ENCODE data around the gene BMP7.

The BMP7 gene

DNA sequence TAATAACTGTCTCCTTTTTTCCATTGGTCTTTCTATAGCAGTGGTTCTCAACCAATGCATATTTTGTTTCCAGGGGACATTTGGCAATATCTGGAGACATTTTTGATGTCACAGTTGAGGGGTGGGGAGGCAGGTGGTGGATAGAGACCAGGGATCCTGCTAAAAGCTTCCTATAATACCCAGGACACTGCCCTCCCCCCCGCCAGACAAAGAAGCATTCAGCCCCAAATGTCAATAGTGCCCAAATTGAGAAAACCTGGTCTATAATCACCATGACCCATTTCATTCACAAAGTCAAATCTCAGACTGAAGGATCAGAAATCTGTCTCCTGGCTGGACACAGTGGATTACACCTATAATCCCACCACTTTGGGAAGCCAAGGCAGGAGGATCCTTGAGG is 128.8 kb downstream of the BMP7 start:
- no peak for ATAC-seq
- TF ChIP-seq ZNF8 (CRISPR knock-in tag; IDR thresholded peaks at IDR 0.05) (no peak), PPARA (CRISPR knock-in tag; IDR thresholded peaks at IDR 0.05; ENCODE audit: borderline replicate concordance) (no peak), CSDC2 (CRISPR knock-in tag; IDR thresholded peaks at IDR 0.05) (no peak), ZNF565 (CRISPR knock-in tag; conservative IDR thresholded peaks at IDR 0.05; ENCODE audit: low read depth) (no peak)
- TF ChIP-seq, protein P1, sequence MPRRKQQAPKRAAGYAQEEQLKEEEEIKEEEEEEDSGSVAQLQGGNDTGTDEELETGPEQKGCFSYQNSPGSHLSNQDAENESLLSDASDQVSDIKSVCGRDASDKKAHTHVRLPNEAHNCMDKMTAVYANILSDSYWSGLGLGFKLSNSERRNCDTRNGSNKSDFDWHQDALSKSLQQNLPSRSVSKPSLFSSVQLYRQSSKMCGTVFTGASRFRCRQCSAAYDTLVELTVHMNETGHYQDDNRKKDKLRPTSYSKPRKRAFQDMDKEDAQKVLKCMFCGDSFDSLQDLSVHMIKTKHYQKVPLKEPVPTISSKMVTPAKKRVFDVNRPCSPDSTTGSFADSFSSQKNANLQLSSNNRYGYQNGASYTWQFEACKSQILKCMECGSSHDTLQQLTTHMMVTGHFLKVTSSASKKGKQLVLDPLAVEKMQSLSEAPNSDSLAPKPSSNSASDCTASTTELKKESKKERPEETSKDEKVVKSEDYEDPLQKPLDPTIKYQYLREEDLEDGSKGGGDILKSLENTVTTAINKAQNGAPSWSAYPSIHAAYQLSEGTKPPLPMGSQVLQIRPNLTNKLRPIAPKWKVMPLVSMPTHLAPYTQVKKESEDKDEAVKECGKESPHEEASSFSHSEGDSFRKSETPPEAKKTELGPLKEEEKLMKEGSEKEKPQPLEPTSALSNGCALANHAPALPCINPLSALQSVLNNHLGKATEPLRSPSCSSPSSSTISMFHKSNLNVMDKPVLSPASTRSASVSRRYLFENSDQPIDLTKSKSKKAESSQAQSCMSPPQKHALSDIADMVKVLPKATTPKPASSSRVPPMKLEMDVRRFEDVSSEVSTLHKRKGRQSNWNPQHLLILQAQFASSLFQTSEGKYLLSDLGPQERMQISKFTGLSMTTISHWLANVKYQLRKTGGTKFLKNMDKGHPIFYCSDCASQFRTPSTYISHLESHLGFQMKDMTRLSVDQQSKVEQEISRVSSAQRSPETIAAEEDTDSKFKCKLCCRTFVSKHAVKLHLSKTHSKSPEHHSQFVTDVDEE (CRISPR knock-in tag; IDR thresholded peaks at IDR 0.05), result no peak
- TF ChIP-seq, protein P2, sequence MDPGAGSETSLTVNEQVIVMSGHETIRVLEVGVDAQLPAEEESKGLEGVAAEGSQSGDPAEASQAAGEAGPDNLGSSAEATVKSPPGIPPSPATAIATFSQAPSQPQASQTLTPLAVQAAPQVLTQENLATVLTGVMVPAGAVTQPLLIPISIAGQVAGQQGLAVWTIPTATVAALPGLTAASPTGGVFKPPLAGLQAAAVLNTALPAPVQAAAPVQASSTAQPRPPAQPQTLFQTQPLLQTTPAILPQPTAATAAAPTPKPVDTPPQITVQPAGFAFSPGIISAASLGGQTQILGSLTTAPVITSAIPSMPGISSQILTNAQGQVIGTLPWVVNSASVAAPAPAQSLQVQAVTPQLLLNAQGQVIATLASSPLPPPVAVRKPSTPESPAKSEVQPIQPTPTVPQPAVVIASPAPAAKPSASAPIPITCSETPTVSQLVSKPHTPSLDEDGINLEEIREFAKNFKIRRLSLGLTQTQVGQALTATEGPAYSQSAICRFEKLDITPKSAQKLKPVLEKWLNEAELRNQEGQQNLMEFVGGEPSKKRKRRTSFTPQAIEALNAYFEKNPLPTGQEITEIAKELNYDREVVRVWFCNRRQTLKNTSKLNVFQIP (CRISPR knock-in tag; IDR thresholded peaks at IDR 0.05; ENCODE audit: borderline replicate concordance, low read depth), result no peak

DNA sequence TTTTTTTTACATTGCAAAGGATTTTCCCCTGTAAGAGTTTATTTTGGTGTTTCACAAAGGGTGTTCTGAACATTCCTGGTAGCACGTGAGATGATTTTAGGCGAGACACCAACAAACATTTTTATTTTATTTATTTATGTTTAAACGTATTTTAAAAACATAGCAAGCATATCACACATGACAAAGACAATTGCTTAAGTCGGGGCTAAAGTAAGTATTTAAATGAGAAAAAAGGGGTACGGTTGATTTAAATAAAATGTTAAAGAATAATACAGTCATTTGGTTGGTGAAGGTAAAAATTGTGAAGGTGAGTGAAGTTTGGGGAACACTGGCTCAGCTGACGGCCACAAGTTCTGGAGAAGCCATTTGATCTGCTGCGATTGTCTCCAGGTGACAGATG is 129.7 kb downstream of the BMP7 start:
- ATAC-seq, result no peak
- TF ChIP-seq RARB (CRISPR knock-in tag; IDR thresholded peaks at IDR 0.05) (no peak), ARNTL (CRISPR knock-in tag; IDR thresholded peaks at IDR 0.05; ENCODE audit: borderline replicate concordance, low read depth) (no peak), ZFP30 (CRISPR knock-in tag; IDR thresholded peaks at IDR 0.05) (no peak), ZC3H10 (CRISPR knock-in tag; IDR thresholded peaks at IDR 0.05) (no peak), ISL1 (CRISPR knock-in tag; IDR thresholded peaks at IDR 0.05) (no peak), ZNF70 (CRISPR knock-in tag; IDR thresholded peaks at IDR 0.05) (no peak), OSR1 (CRISPR knock-in tag; IDR thresholded peaks at IDR 0.05) (no peak), BACH2 (CRISPR knock-in tag; IDR thresholded peaks at IDR 0.05; ENCODE audit: borderline replicate concordance) (no peak), PPARA (CRISPR knock-in tag; IDR thresholded peaks at IDR 0.05; ENCODE audit: borderline replicate concordance) (no peak), GLIS3 (CRISPR knock-in tag; IDR thresholded peaks at IDR 0.05) (no peak), ZNF8 (CRISPR knock-in tag; IDR thresholded peaks at IDR 0.05) (no peak), CSDC2 (CRISPR knock-in tag; IDR thresholded peaks at IDR 0.05) (no peak), TOX (CRISPR knock-in tag; IDR thresholded peaks at IDR 0.05; ENCODE audit: borderline replicate concordance) (no peak)
- TF ChIP-seq, protein P3, sequence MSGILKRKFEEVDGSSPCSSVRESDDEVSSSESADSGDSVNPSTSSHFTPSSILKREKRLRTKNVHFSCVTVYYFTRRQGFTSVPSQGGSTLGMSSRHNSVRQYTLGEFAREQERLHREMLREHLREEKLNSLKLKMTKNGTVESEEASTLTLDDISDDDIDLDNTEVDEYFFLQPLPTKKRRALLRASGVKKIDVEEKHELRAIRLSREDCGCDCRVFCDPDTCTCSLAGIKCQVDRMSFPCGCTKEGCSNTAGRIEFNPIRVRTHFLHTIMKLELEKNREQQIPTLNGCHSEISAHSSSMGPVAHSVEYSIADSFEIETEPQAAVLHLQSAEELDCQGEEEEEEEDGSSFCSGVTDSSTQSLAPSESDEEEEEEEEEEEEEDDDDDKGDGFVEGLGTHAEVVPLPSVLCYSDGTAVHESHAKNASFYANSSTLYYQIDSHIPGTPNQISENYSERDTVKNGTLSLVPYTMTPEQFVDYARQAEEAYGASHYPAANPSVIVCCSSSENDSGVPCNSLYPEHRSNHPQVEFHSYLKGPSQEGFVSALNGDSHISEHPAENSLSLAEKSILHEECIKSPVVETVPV (CRISPR knock-in tag; IDR thresholded peaks at IDR 0.05), result no peak
- TF ChIP-seq, protein P2 (CRISPR knock-in tag; IDR thresholded peaks at IDR 0.05; ENCODE audit: borderline replicate concordance, low read depth), result no peak

DNA sequence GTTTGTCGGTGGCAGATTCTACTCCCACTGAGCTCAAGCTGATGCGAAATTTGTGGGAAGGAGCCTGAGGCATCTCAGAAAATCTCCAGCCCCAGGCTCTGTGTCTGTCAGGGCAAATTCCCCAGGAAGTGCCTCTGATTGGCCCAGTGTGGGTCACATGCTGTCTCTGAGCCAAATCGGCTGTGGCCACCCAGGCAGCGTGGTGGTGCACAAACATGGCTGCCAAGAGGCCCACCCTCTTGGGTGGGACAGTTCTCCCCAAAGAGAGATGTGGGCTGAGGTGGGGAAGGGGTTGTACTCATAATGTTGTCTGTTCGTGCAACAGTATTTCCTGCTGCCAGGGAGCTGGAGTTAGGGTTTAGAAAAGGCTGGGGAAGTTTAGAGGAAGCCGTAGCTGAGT is 130.6 kb downstream of the BMP7 start:
- TF ChIP-seq, protein P1 (CRISPR knock-in tag; IDR thresholded peaks at IDR 0.05), result no peak
- TF ChIP-seq, protein P3 (CRISPR knock-in tag; IDR thresholded peaks at IDR 0.05), result no peak
- TF ChIP-seq ESRRG (CRISPR knock-in tag; IDR thresholded peaks at IDR 0.05) (no peak), ZNF565 (CRISPR knock-in tag; conservative IDR thresholded peaks at IDR 0.05; ENCODE audit: low read depth) (no peak), TCF4 (CRISPR knock-in tag; IDR thresholded peaks at IDR 0.05; ENCODE audit: borderline replicate concordance) (no peak), ZC3H10 (CRISPR knock-in tag; IDR thresholded peaks at IDR 0.05) (no peak), ARNTL (CRISPR knock-in tag; IDR thresholded peaks at IDR 0.05; ENCODE audit: borderline replicate concordance, low read depth) (no peak), SNAI2 (CRISPR knock-in tag; IDR thresholded peaks at IDR 0.05) (no peak), ZFP3 (CRISPR knock-in tag; IDR thresholded peaks at IDR 0.05) (no peak), OSR1 (CRISPR knock-in tag; IDR thresholded peaks at IDR 0.05) (no peak), BACH2 (CRISPR knock-in tag; IDR thresholded peaks at IDR 0.05; ENCODE audit: borderline replicate concordance) (no peak), RARB (CRISPR knock-in tag; IDR thresholded peaks at IDR 0.05) (no peak)
- TF ChIP-seq, protein P2 (CRISPR knock-in tag; IDR thresholded peaks at IDR 0.05; ENCODE audit: borderline replicate concordance, low read depth), result no peak
- no peak for ATAC-seq
